Ishikawa (cell line): ENCODE measurements around the gene FAM234B.

Experiments used
- CREB1 ChIP-seq: IDR thresholded peaks from 2 replicates; pipeline ENCODE4 v1.6.1; 2012; ENCODE audit warnings: low read depth
- RAD21 ChIP-seq: IDR thresholded peaks from 2 replicates; pipeline ENCODE4 v1.6.1; 2012; ENCODE audit warnings: low read depth
- TEAD4 ChIP-seq: IDR thresholded peaks from 2 replicates; pipeline ENCODE4 v1.6.1; 2012
- YY1 ChIP-seq: IDR thresholded peaks from 2 replicates; pipeline ENCODE4 v1.6.1; 2012; ENCODE audit warnings: low read depth
- ZBTB7A ChIP-seq: IDR thresholded peaks from 2 replicates; pipeline ENCODE4 v1.6.1; 2012; ENCODE audit warnings: low read depth
- TF ChIP-seq, protein P1 (sequence below): IDR thresholded peaks from 2 replicates; pipeline ENCODE4 v1.6.1; 2012; ENCODE audit warnings: low read depth, mild to moderate bottlenecking

GRCh38 chr12:13099844-13100604 lies 55.8 kb downstream of the FAM234B start:
- TF ChIP-seq, protein P1, sequence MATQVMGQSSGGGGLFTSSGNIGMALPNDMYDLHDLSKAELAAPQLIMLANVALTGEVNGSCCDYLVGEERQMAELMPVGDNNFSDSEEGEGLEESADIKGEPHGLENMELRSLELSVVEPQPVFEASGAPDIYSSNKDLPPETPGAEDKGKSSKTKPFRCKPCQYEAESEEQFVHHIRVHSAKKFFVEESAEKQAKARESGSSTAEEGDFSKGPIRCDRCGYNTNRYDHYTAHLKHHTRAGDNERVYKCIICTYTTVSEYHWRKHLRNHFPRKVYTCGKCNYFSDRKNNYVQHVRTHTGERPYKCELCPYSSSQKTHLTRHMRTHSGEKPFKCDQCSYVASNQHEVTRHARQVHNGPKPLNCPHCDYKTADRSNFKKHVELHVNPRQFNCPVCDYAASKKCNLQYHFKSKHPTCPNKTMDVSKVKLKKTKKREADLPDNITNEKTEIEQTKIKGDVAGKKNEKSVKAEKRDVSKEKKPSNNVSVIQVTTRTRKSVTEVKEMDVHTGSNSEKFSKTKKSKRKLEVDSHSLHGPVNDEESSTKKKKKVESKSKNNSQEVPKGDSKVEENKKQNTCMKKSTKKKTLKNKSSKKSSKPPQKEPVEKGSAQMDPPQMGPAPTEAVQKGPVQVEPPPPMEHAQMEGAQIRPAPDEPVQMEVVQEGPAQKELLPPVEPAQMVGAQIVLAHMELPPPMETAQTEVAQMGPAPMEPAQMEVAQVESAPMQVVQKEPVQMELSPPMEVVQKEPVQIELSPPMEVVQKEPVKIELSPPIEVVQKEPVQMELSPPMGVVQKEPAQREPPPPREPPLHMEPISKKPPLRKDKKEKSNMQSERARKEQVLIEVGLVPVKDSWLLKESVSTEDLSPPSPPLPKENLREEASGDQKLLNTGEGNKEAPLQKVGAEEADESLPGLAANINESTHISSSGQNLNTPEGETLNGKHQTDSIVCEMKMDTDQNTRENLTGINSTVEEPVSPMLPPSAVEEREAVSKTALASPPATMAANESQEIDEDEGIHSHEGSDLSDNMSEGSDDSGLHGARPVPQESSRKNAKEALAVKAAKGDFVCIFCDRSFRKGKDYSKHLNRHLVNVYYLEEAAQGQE: no peak
- TF ChIP-seq YY1 (no peak), RAD21 (no peak), TEAD4 (no peak), ZBTB7A (no peak), CREB1 (no peak)
